K562 (cell line): ENCODE measurements around the gene ZNF792. TPM values are rescaled to one million over a fixed set of nuclear protein-coding genes. Genes with fewer than 3 reads are reported as not detected.

Source experiments
- CXXC5 ChIP-seq: fragments of 250-450 bp; sonication (Bioruptor Pico); IDR thresholded peaks from 2 replicates; pipeline ENCODE4 v1.8.0; 2022; ENCODE audit warnings: inconsistent platforms, mild to moderate bottlenecking, moderate library complexity
- DMBX1 ChIP-seq: fragments of 250-450 bp; sonication (Bioruptor Pico); IDR thresholded peaks from 2 replicates; pipeline ENCODE4 v1.8.0; 2022; ENCODE audit warnings: inconsistent platforms, mild to moderate bottlenecking, moderate library complexity, borderline replicate concordance
- E2F6 ChIP-seq, 2 experiments: IDR thresholded peaks; 2 replicates each; pipeline ENCODE4 v1.6.1; 2011; ENCODE audit warnings: borderline replicate concordance in 1 of 2, control low read depth in 1 of 2, low read depth in 1 of 2, low read length in 1 of 2, mild to moderate bottlenecking in 1 of 2, mixed read lengths in 1 of 2, moderate library complexity in 1 of 2; ENCODE audit not compliant: insufficient read depth in 1 of 2, insufficient read length in 1 of 2, poor library complexity in 1 of 2, severe bottlenecking in 1 of 2; ENCODE audit errors: extremely low read depth in 1 of 2
- HIVEP1 ChIP-seq: fragments of 250-450 bp; sonication (Bioruptor Pico); IDR thresholded peaks from 2 replicates; pipeline ENCODE4 v1.4.0; 2020; ENCODE audit warnings: mild to moderate bottlenecking
- KLF16 ChIP-seq: IDR thresholded peaks from 2 replicates; pipeline ENCODE4 v1.6.1; 2016; ENCODE audit warnings: antibody characterized with exemption
- MYC ChIP-seq, 2 experiments: fragments of 250-450 bp in 1 of 2; sonication (Bioruptor Pico) in 1 of 2; IDR thresholded peaks; 2 replicates each; pipeline versions ENCODE4 v1.5.1 to v1.6.1; 2012 to 2021; ENCODE audit warnings: low read depth in 2 of 2, borderline replicate concordance in 1 of 2, improper control_type of control experiment in 1 of 2, low read length in 1 of 2, mild to moderate bottlenecking in 1 of 2, moderate library complexity in 1 of 2
- NUFIP1 ChIP-seq: fragments of 450-650 bp; IDR thresholded peaks from 2 replicates; pipeline ENCODE4 v1.6.1; 2018; ENCODE audit not compliant: partially characterized antibody
- PHF8 ChIP-seq: fragments of 200-600 bp; sonication (generic); IDR thresholded peaks from 2 replicates; pipeline ENCODE4 v1.6.1; 2012; ENCODE audit warnings: mixed run types, mild to moderate bottlenecking, inconsistent platforms, low read length, moderate library complexity, borderline replicate concordance
- RAD51 ChIP-seq: fragments of 450-650 bp; IDR thresholded peaks from 2 replicates; pipeline ENCODE4 v1.7.1; 2016; ENCODE audit warnings: low read depth, mild to moderate bottlenecking, borderline replicate concordance
- SP1 ChIP-seq: sonication (generic); formaldehyde crosslinking; IDR thresholded peaks from 2 replicates; pipeline ENCODE4 v1.8.1; 2022; ENCODE audit warnings: mild to moderate bottlenecking, missing genetic modification reagents
- SRSF3 ChIP-seq: fragments of 200-400 bp; formaldehyde crosslinking; IDR thresholded peaks from 2 replicates; pipeline ENCODE4 v1.6.1; 2016; ENCODE audit warnings: mild to moderate bottlenecking, low read length, moderate library complexity; ENCODE audit not compliant: insufficient read depth
- STAT5A ChIP-seq: IDR thresholded peaks from 2 replicates; pipeline ENCODE4 v1.6.1; 2012; ENCODE audit warnings: low read length, inconsistent platforms, borderline replicate concordance
- TSC22D4 ChIP-seq: fragments of 450-650 bp; IDR thresholded peaks from 2 replicates; pipeline ENCODE4 v1.6.1; 2016; ENCODE audit warnings: missing genetic modification characterization, missing biosample characterization, control low read depth
- UBTF ChIP-seq, 2 experiments: IDR thresholded peaks; 2 replicates each; pipeline ENCODE4 v1.6.1; 2012; ENCODE audit warnings: improper control_type of control experiment in 2 of 2, low read depth in 2 of 2, low read length in 2 of 2, borderline replicate concordance in 1 of 2
- XRCC4 ChIP-seq: IDR thresholded peaks from one replicate; pipeline ENCODE4 v1.6.1; 2011; ENCODE audit not compliant: insufficient read depth, insufficient read length; ENCODE audit errors: extremely low read depth
- ZNF263 ChIP-seq: sonication (generic); formaldehyde crosslinking; IDR thresholded peaks from 2 replicates; pipeline ENCODE4 v1.8.0; 2022; ENCODE audit warnings: mild to moderate bottlenecking, missing genetic modification reagents, borderline replicate concordance
- ZNF274 ChIP-seq: IDR thresholded peaks from 2 replicates; pipeline ENCODE4 v1.6.1; 2011; ENCODE audit warnings: low read depth, mild to moderate bottlenecking, low read length, moderate library complexity, borderline replicate concordance
- polyA plus RNA-seq, 8 experiments: library from polyadenylated mRNA; depleted of rRNA in 4 of 8; stranded (reverse) in 5 of 8; unstranded in 3 of 8; fragments of >200 nt; fragmentation: Nextera tagmentation in 2 of 8; fragmentation: Illumina TruSeq in 1 of 8; extraction: Ambion mirVana in 2 of 8; extraction: Trizol in 1 of 8; gene quantifications; 2 replicates each; pipeline versions ENCODE4 v1.2.1 to v1.2.3, GENCODE V29; 2011 to 2014; ENCODE audit warnings: inconsistent platforms in 1 of 8, missing spikeins in 1 of 8
- total RNA-seq, 7 experiments: library from RNA; depleted of rRNA in 6 of 7; stranded (reverse); fragments of >200 nt in 6 of 7; fragmentation: Illumina TruSeq in 2 of 7; extraction: Trizol in 2 of 7; gene quantifications; 2 replicates each; pipeline versions ENCODE4 v1.2.1 to v1.2.3, GENCODE V29; 2011 to 2021; ENCODE audit warnings: low replicate concordance in 1 of 7
- TF ChIP-seq, protein P1 (sequence below): fragments of 150-350 bp; IDR thresholded peaks from 2 replicates; pipeline ENCODE4 v1.6.1; 2014; ENCODE audit warnings: low read depth, mild to moderate bottlenecking, low read length, borderline replicate concordance
- TF ChIP-seq, protein P2 (sequence below), 2 experiments: fragments of 200-800 bp in 1 of 2; sonication (Bioruptor generic) in 1 of 2; sonication (generic) in 1 of 2; formaldehyde crosslinking in 1 of 2; IDR thresholded peaks in 1 of 2; conservative IDR thresholded peaks in 1 of 2; 2 replicates each; pipeline versions ENCODE4 v1.5.0 to v1.6.1; 2016 to 2020; ENCODE audit warnings: missing compliant biosample characterization in 1 of 2, missing genetic modification characterization in 1 of 2, missing genetic modification reagents in 1 of 2

Gene ZNF792
- total and polyA plus RNA-seq, 9 of the 15 experiments (the other 6 are each of a cell fraction or from before 2014, with no cell fraction given) = 3.3 to 16.5 (median 10.4) TPM

DNA sequence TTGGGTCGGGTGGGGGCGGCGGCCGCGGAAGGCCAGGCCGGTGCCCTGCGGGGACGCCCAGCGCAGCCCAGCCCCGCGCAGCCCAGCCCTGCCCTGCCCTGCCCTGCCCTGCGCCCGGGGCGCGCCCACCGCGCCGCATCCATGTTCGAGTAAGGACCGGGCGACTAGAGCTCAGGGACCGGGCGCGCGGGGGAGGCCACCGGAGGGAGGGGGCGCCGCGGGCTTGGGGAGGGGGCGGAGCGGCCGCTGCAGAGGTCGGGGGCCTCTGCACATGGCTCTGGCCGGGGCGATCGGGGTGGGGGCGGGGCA is 36.3 kb upstream of the ZNF792 start (continued):
- TF ChIP-seq, protein P1, sequence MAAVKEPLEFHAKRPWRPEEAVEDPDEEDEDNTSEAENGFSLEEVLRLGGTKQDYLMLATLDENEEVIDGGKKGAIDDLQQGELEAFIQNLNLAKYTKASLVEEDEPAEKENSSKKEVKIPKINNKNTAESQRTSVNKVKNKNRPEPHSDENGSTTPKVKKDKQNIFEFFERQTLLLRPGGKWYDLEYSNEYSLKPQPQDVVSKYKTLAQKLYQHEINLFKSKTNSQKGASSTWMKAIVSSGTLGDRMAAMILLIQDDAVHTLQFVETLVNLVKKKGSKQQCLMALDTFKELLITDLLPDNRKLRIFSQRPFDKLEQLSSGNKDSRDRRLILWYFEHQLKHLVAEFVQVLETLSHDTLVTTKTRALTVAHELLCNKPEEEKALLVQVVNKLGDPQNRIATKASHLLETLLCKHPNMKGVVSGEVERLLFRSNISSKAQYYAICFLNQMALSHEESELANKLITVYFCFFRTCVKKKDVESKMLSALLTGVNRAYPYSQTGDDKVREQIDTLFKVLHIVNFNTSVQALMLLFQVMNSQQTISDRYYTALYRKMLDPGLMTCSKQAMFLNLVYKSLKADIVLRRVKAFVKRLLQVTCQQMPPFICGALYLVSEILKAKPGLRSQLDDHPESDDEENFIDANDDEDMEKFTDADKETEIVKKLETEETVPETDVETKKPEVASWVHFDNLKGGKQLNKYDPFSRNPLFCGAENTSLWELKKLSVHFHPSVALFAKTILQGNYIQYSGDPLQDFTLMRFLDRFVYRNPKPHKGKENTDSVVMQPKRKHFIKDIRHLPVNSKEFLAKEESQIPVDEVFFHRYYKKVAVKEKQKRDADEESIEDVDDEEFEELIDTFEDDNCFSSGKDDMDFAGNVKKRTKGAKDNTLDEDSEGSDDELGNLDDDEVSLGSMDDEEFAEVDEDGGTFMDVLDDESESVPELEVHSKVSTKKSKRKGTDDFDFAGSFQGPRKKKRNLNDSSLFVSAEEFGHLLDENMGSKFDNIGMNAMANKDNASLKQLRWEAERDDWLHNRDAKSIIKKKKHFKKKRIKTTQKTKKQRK = no peak
- TF ChIP-seq ZNF274 = no peak
- TF ChIP-seq KLF16 = no peak
- TF ChIP-seq SRSF3 = no peak
- TF ChIP-seq HIVEP1 (CRISPR knock-in tag) = no peak
- TF ChIP-seq, protein P2, sequence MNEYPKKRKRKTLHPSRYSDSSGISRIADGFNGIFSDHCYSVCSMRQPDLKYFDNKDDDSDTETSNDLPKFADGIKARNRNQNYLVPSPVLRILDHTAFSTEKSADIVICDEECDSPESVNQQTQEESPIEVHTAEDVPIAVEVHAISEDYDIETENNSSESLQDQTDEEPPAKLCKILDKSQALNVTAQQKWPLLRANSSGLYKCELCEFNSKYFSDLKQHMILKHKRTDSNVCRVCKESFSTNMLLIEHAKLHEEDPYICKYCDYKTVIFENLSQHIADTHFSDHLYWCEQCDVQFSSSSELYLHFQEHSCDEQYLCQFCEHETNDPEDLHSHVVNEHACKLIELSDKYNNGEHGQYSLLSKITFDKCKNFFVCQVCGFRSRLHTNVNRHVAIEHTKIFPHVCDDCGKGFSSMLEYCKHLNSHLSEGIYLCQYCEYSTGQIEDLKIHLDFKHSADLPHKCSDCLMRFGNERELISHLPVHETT (CRISPR knock-in tag; conservative IDR thresholded peaks at IDR 0.05 in 1 of 2, IDR thresholded peaks at IDR 0.05 in 1 of 2) = peak in 1 of 2 experiments; percentile 65; a peak in 2 of 4 replicates
- TF ChIP-seq UBTF (IDR thresholded peaks at IDR 0.05; ENCODE audit: borderline replicate concordance in 1 of 2, low read depth in 2 of 2, low read length in 2 of 2) = peak in 1 of 2 experiments; percentile 58; a peak in 1 of 4 replicates
- peak; percentile 44; the same call in 1 of the 2 replicates for TF ChIP-seq PHF8
- TF ChIP-seq E2F6 (IDR thresholded peaks at IDR 0.05; ENCODE audit: borderline replicate concordance in 1 of 2, extremely low read depth in 1 of 2, insufficient read depth in 1 of 2, insufficient read length in 1 of 2, low read depth in 1 of 2, low read length in 1 of 2, poor library complexity in 1 of 2, severe bottlenecking in 1 of 2) = no peak
- no peak for TF ChIP-seq NUFIP1
- no peak for TF ChIP-seq RAD51
- no peak for TF ChIP-seq XRCC4
- TF ChIP-seq SP1 (CRISPR knock-in tag) = no peak
- TF ChIP-seq CXXC5 (CRISPR knock-in tag) = peak; percentile 36; the same call in 1 of the 2 replicates
- TF ChIP-seq DMBX1 (CRISPR knock-in tag) = no peak
- no peak for TF ChIP-seq STAT5A
- TF ChIP-seq ZNF263 (CRISPR knock-in tag) = no peak
- no peak for TF ChIP-seq MYC (IDR thresholded peaks at IDR 0.05; ENCODE audit: low read depth, low read length)
- no peak for TF ChIP-seq MYC (CRISPR knock-in tag; IDR thresholded peaks at IDR 0.05; ENCODE audit: borderline replicate concordance, low read depth)
- TF ChIP-seq TSC22D4 (tag) = no peak
